ENCODE measurements around the gene RNF212. TPM values are rescaled to one million over a fixed set of nuclear protein-coding genes. Genes with fewer than 3 reads are reported as not detected.

Gene RNF212
- total RNA-seq, 1 donor from 2014 or later = 9.1 TPM

- Mint-ChIP-seq H3K36me3 (ENCODE audit: low read depth) (no peaks in the 10 kb centered on the region), H3K4me1 (ENCODE audit: low read depth) (peaks cover 21% of the 10 kb centered on the region), H3K4me3 (ENCODE audit: unreplicated experiment) (no peak overlapping the region), H3K27me3 (ENCODE audit: low read depth) (peaks cover 2% of the 10 kb centered on the region), H3K9me3 (ENCODE audit: low read depth) (peaks cover 2% of the 10 kb centered on the region), H3K27ac (ENCODE audit: unreplicated experiment) (no peak overlapping the region)
- DNase-seq (ENCODE audit: low spot score) = no peak
- TF ChIP-seq CTCF (IDR thresholded peaks at IDR 0.05) = no peak
These were observed 32.2 kb downstream of the RNF212 start for GRCh38 chr4:1080961-1081688.

GRCh38 chr4:1080432-1080831 is 32.9 kb downstream of the RNF212 start:
- no peak for DNase-seq (ENCODE audit: low spot score)
- no peak overlapping the region for H3K4me3 Mint-ChIP-seq (ENCODE audit: unreplicated experiment)
- H3K36me3 Mint-ChIP-seq (ENCODE audit: low read depth) = no peaks in the 10 kb centered on the region
- H3K9me3 Mint-ChIP-seq (ENCODE audit: low read depth) = peaks cover 2% of the 10 kb centered on the region
- H3K27me3 Mint-ChIP-seq (ENCODE audit: low read depth) = peaks cover 2% of the 10 kb centered on the region
- peaks cover 21% of the 10 kb centered on the region for H3K4me1 Mint-ChIP-seq (ENCODE audit: low read depth)
- no peak for TF ChIP-seq CTCF (IDR thresholded peaks at IDR 0.05)
- H3K27ac Mint-ChIP-seq (ENCODE audit: unreplicated experiment) = no peak overlapping the region

GRCh38 chr4:1079711-1080265 is 33.6 kb downstream of the RNF212 start:
- Mint-ChIP-seq H3K36me3 (ENCODE audit: low read depth) (no peaks in the 10 kb centered on the region), H3K27ac (ENCODE audit: unreplicated experiment) (no peak overlapping the region), H3K27me3 (ENCODE audit: low read depth) (peaks cover 2% of the 10 kb centered on the region), H3K9me3 (ENCODE audit: low read depth) (peaks cover 2% of the 10 kb centered on the region), H3K4me1 (ENCODE audit: low read depth) (peaks cover 21% of the 10 kb centered on the region), H3K4me3 (ENCODE audit: unreplicated experiment) (no peak overlapping the region)
- DNase-seq (ENCODE audit: low spot score) = no peak
- TF ChIP-seq CTCF (IDR thresholded peaks at IDR 0.05) = no peak

- H3K27me3 Mint-ChIP-seq (ENCODE audit: low read depth) = peaks cover 2% of the 10 kb centered on the region
- no peak for TF ChIP-seq CTCF (IDR thresholded peaks at IDR 0.05)
- H3K4me1 Mint-ChIP-seq (ENCODE audit: low read depth) = peaks cover 21% of the 10 kb centered on the region
- no peak for DNase-seq (ENCODE audit: low spot score)
- no peak overlapping the region for H3K27ac Mint-ChIP-seq (ENCODE audit: unreplicated experiment)
- H3K9me3 Mint-ChIP-seq (ENCODE audit: low read depth) = peaks cover 2% of the 10 kb centered on the region
- H3K36me3 Mint-ChIP-seq (ENCODE audit: low read depth) = no peaks in the 10 kb centered on the region
- H3K4me3 Mint-ChIP-seq (ENCODE audit: unreplicated experiment) = no peak overlapping the region
These were observed 34.9 kb downstream of the RNF212 start for GRCh38 chr4:1078490-1078889.

GRCh38 chr4:1077711-1078477 is 35.5 kb downstream of the RNF212 start:
- Mint-ChIP-seq H3K9me3 (ENCODE audit: low read depth) (peaks cover 2% of the 10 kb centered on the region), H3K4me1 (ENCODE audit: low read depth) (peaks cover 21% of the 10 kb centered on the region), H3K27me3 (ENCODE audit: low read depth) (peaks cover 2% of the 10 kb centered on the region), H3K27ac (ENCODE audit: unreplicated experiment) (no peak overlapping the region), H3K4me3 (ENCODE audit: unreplicated experiment) (no peak overlapping the region), H3K36me3 (ENCODE audit: low read depth) (no peaks in the 10 kb centered on the region)
- no peak for TF ChIP-seq CTCF (IDR thresholded peaks at IDR 0.05)
- DNase-seq (ENCODE audit: low spot score) = no peak

Data from chondrocyte (in vitro differentiated cells).